Activated naive CD8-positive, alpha-beta T cell treated with anti-CD3 and anti-CD28 coated beads, Interleukin-2, amount 10 ng/mL, durations not matched to agents 7 days and 5 days (primary cell): ENCODE results near the gene DIAPH1. TPM values are rescaled to one million over a fixed set of nuclear protein-coding genes. Genes with fewer than 3 reads are reported as not detected.

Source experiments
- ATAC-seq: fragments of 150-1000 bp; cut with Tn5 transposase; one replicate; pipeline ENCODE4 v1.10.0; 2021; ENCODE audit warnings: low read depth, moderate library complexity
- POLR2A ChIA-PET: fragments of 350-600 bp; sonication (Branson Sonifier 250); formaldehyde crosslinking; loops from one replicate; lab custom pipeline; 2021; ENCODE audit warnings: antibody characterized with exemption; lab: Charles Lee
- DNase-seq: peaks from one replicate; pipeline ENCODE4 v3.0.0; 2021
- H3K27ac Mint-ChIP-seq: one replicate; pipeline ENCODE4 v1.8.0; 2022; ENCODE audit warnings: mild to moderate bottlenecking, mixed read lengths
- H3K27me3 Mint-ChIP-seq: one replicate; pipeline ENCODE4 v1.8.0; 2022; ENCODE audit warnings: mild to moderate bottlenecking, moderate library complexity, mixed read lengths
- H3K36me3 Mint-ChIP-seq: one replicate; pipeline ENCODE4 v1.8.0; 2021; ENCODE audit warnings: mild to moderate bottlenecking, mixed read lengths
- H3K4me1 Mint-ChIP-seq: one replicate; pipeline ENCODE4 v1.8.0; 2021; ENCODE audit warnings: mixed read lengths
- H3K4me3 Mint-ChIP-seq: one replicate; pipeline ENCODE4 v1.8.0; 2022; ENCODE audit warnings: mild to moderate bottlenecking, moderate library complexity, mixed read lengths
- H3K9me3 Mint-ChIP-seq: one replicate; pipeline ENCODE4 v1.8.0; 2021; ENCODE audit warnings: mixed read lengths
- total RNA-seq, 2 experiments: library from RNA; stranded (reverse); gene quantifications; one replicate each; pipeline ENCODE4 v1.2.3, GENCODE V29; 2021

DIAPH1 gene
- total RNA-seq: 100 to 1,000 TPM; 244 to 256 TPM

DNA sequence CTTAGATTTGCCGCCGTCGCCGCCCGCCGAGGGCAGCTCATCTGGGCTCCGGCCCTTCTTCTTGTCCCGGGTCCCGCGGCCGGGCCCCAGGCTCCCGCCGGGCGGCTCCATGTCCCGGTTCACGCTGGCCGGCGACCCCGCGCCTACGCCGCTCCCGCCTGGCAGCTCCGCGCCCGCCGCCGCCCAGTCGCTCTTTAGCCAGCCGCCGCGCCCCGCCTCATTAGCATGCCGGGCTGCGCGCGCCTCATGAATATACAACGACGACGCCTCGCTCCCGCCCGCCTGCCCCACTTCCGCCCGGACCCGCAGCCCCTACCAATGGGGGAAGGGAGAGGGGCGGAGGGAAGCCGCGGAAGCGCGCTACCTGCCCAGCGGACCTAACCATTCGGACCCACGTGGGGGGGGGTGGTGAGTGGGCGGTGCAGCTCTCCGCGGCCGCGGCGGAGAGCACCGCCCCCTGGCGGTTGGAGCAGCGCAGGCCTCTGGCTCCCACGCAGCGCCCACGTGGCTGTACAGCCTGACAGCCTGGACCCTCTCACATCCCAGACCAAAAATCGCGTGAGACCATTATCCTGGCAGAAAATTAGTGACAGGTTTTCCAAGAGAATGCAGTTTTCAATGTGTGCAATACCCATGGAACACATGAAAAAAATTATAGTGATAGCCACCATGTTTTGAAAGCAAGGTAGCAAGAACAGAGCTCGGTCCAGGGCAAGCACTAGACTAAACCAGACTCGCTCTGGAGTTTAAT, at the start of gene DIAPH1:
Gene DIAPH1 (minus strand): TSS at position 197 of the 751 bp plus-strand sequence. CDS start 86 bp downstream, at position 111.
- POLR2A ChIA-PET: interaction anchor here (0.8 to 5.5 kb wide), 9 partner anchors 13 to 351 kb away, joined by 3 to 87 read pairs (median 14); partner anchors contain the start of genes FCHSD1, HDAC3 and RELL2
- Mint-ChIP-seq H3K36me3 (peaks cover 27% of the 10 kb centered on the region), H3K27me3 (no peaks in the 10 kb centered on the region), H3K4me1 (peaks cover 44% of the 10 kb centered on the region), H3K9me3 (no peaks in the 10 kb centered on the region), H3K4me3 (peak within 1 kb of the TSS; percentile 88), H3K27ac (peak within 1 kb of the TSS; percentile 85)
- DNase-seq (peak; percentile 97), ATAC-seq (peak; percentile 82)

GRCh38 chr5:141665995-141666940, 47.5 kb upstream of the DIAPH1 start:
- no peak overlapping the region for H3K4me3 Mint-ChIP-seq
- no peak for DNase-seq
- peaks cover 8% of the 10 kb centered on the region for H3K4me1 Mint-ChIP-seq
- no peaks in the 10 kb centered on the region for H3K9me3 Mint-ChIP-seq
- POLR2A ChIA-PET: interaction anchor here (0.7 to 1.2 kb wide), 3 partner anchors 15 to 302 kb away, joined by 3 to 4 read pairs (median 3); partner anchors contain the start of gene FCHSD1
- no peak overlapping the region for H3K27ac Mint-ChIP-seq
- H3K36me3 Mint-ChIP-seq: no peaks in the 10 kb centered on the region
- no peak for ATAC-seq
- H3K27me3 Mint-ChIP-seq: no peaks in the 10 kb centered on the region

GRCh38 chr5:141664733-141665461, 46.1 kb upstream of the DIAPH1 start:
- peak; percentile 84 for DNase-seq
- Mint-ChIP-seq H3K4me3 (no peak overlapping the region), H3K9me3 (no peaks in the 10 kb centered on the region), H3K27ac (peak overlapping the region; percentile 16), H3K36me3 (no peaks in the 10 kb centered on the region), H3K27me3 (no peaks in the 10 kb centered on the region), H3K4me1 (peaks cover 8% of the 10 kb centered on the region)
- ATAC-seq: peak; percentile 93
- POLR2A ChIA-PET: interaction anchor here (0.7 to 1.0 kb wide), 3 partner anchors 18 to 215 kb away, joined by 3 read pairs; no protein-coding TSS in a partner anchor

GRCh38 chr5:141663506-141663905, 44.7 kb upstream of the DIAPH1 start:
- H3K4me1 Mint-ChIP-seq: peaks cover 7% of the 10 kb centered on the region
- ATAC-seq (no peak), DNase-seq (no peak)
- no peak overlapping the region for H3K27ac Mint-ChIP-seq
- no peak overlapping the region for H3K4me3 Mint-ChIP-seq
- no peaks in the 10 kb centered on the region for H3K27me3 Mint-ChIP-seq
- H3K9me3 Mint-ChIP-seq: no peaks in the 10 kb centered on the region
- no peaks in the 10 kb centered on the region for H3K36me3 Mint-ChIP-seq
- POLR2A ChIA-PET: no interaction called here

DNA sequence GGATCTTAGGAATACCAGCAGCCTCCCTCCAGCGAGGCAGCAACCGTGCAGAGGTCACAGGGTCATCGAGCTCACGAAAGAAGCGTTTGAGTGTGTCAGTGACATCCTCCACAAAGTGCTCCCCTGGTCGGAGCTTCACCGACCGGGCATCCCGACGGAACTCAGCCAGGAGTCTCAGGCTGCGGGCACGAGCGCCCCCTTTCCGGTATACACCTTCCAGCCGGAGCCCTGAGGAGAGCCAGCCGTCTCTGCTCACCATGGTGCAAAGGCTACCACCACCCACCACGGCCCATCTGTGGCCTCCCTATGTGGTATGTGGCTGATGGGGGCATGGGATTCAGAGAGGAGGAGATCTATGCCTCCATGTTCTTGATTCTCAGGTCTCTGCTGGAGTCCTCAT, 43.2 kb upstream of the DIAPH1 start:
- peaks cover 7% of the 10 kb centered on the region for H3K4me1 Mint-ChIP-seq
- POLR2A ChIA-PET: no interaction called here
- no peak overlapping the region for H3K27ac Mint-ChIP-seq

GRCh38 chr5:141657937-141658545, 39.2 kb upstream of the DIAPH1 start:
- DNase-seq (no peak), ATAC-seq (no peak)
- POLR2A ChIA-PET: interaction anchor here (0.6 kb wide), 1 partner anchor 34 kb away, joined by 3 read pairs; no protein-coding TSS in a partner anchor
- no peaks in the 10 kb centered on the region for H3K27me3 Mint-ChIP-seq
- peaks cover 6% of the 10 kb centered on the region for H3K36me3 Mint-ChIP-seq
- no peak overlapping the region for H3K27ac Mint-ChIP-seq
- H3K4me3 Mint-ChIP-seq: no peak overlapping the region
- H3K4me1 Mint-ChIP-seq: peaks cover under 1% of the 10 kb centered on the region
- no peaks in the 10 kb centered on the region for H3K9me3 Mint-ChIP-seq

More for the DNA sequence above, 43.2 kb upstream of the DIAPH1 start:
- H3K27me3 Mint-ChIP-seq: no peaks in the 10 kb centered on the region
- H3K4me3 Mint-ChIP-seq: no peak overlapping the region
- DNase-seq (no peak), ATAC-seq (no peak)
- no peaks in the 10 kb centered on the region for H3K9me3 Mint-ChIP-seq
- peaks cover 4% of the 10 kb centered on the region for H3K36me3 Mint-ChIP-seq

GRCh38 chr5:141657404-141657803, 38.6 kb upstream of the DIAPH1 start:
- Mint-ChIP-seq H3K9me3 (no peaks in the 10 kb centered on the region), H3K4me1 (peaks cover 5% of the 10 kb centered on the region), H3K36me3 (peaks cover 6% of the 10 kb centered on the region), H3K27me3 (no peaks in the 10 kb centered on the region), H3K27ac (no peak overlapping the region), H3K4me3 (no peak overlapping the region)
- DNase-seq: no peak
- POLR2A ChIA-PET: no interaction called here
- no peak for ATAC-seq

DNA sequence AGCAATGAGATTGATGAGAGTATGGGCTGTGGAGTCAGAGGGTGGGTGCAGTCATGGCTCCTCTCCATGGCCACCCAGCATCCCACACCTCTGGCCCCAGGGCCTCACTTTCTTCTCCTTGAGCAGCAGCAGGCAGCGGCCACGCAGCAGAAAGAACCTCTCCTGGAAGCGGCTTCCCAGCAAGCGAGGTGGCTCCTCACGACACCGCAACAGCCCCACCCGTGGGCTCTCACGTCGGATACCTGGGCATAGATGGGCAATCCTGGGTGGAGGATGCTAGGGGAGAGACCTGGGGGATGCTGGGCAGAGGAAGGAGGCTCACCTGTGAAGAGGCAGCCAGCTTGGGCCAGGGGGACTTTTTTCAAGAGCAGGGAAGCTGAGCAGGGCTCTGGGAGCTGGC, 37.6 kb upstream of the DIAPH1 start:
- no peaks in the 10 kb centered on the region for H3K9me3 Mint-ChIP-seq
- no peak overlapping the region for H3K4me3 Mint-ChIP-seq
- ATAC-seq (no peak), DNase-seq (no peak)
- H3K27me3 Mint-ChIP-seq: no peaks in the 10 kb centered on the region
- no peak overlapping the region for H3K27ac Mint-ChIP-seq
- POLR2A ChIA-PET: no interaction called here
- H3K36me3 Mint-ChIP-seq: peaks cover 6% of the 10 kb centered on the region
- peaks cover 11% of the 10 kb centered on the region for H3K4me1 Mint-ChIP-seq

- H3K27me3 Mint-ChIP-seq: no peaks in the 10 kb centered on the region
- H3K4me1 Mint-ChIP-seq: peaks cover 18% of the 10 kb centered on the region
- DNase-seq: no peak
- POLR2A ChIA-PET: no interaction called here
- H3K36me3 Mint-ChIP-seq: peaks cover 7% of the 10 kb centered on the region
- no peak overlapping the region for H3K4me3 Mint-ChIP-seq
- no peak overlapping the region for H3K27ac Mint-ChIP-seq
- ATAC-seq: no peak
- H3K9me3 Mint-ChIP-seq: no peaks in the 10 kb centered on the region
Measured at GRCh38 chr5:141655020-141655419, 36.2 kb upstream of the DIAPH1 start.

GRCh38 chr5:141654298-141654697, 35.5 kb upstream of the DIAPH1 start:
- Mint-ChIP-seq H3K9me3 (no peaks in the 10 kb centered on the region), H3K27ac (no peak overlapping the region), H3K27me3 (no peaks in the 10 kb centered on the region), H3K36me3 (peaks cover 10% of the 10 kb centered on the region), H3K4me1 (peaks cover 22% of the 10 kb centered on the region), H3K4me3 (no peak overlapping the region)
- DNase-seq (no peak), ATAC-seq (no peak)
- POLR2A ChIA-PET: interaction anchor here (1.0 kb wide), 1 partner anchor 29 kb away, joined by 3 read pairs; no protein-coding TSS in a partner anchor

GRCh38 chr5:141651728-141652105, 32.9 kb upstream of the DIAPH1 start:
- Mint-ChIP-seq H3K27ac (peak overlapping the region; percentile 96), H3K27me3 (no peaks in the 10 kb centered on the region), H3K4me1 (peaks cover 27% of the 10 kb centered on the region), H3K36me3 (peaks cover 8% of the 10 kb centered on the region), H3K4me3 (peak overlapping the region; percentile 92), H3K9me3 (no peaks in the 10 kb centered on the region)
- DNase-seq (no peak), ATAC-seq (no peak)
- POLR2A ChIA-PET: interaction anchor here (1.0 to 8.8 kb wide), 6 partner anchors 12 to 317 kb away, joined by 3 to 107 read pairs (median 6); partner anchors contain the start of genes DIAPH1, HDAC3, PCDH12 and RELL2
